OCI-LY7 (cell line): ENCODE results near the gene RMND1.

Source experiments
- CTCF ChIP-seq: fragments of 200-600 bp; sonication (generic); conservative IDR thresholded peaks from 2 replicates; pipeline ENCODE4 v1.5.1; 2014; ENCODE audit warnings: mild to moderate bottlenecking, antibody characterized with exemption, low read length, moderate library complexity, mixed read lengths
- EZH2phosphoT487 ChIP-seq: fragments of 200-600 bp; sonication (generic); IDR thresholded peaks from 2 replicates; pipeline ENCODE4 v1.6.1; 2018; ENCODE audit warnings: low read depth, borderline replicate concordance, mild to moderate bottlenecking, mixed run types, antibody characterized with exemption, low read length, moderate library complexity, mixed read lengths

- TF ChIP-seq CTCF (no peak), EZH2phosphoT487 (no peak)
These were observed 52.2 kb downstream of the RMND1 start for GRCh38 chr6:151399679-151400078.
